Measurements from ENCODE around the gene GJA10. TPM values are rescaled to one million over a fixed set of nuclear protein-coding genes. Genes with fewer than 3 reads are reported as not detected.

Gene GJA10
- total RNA-seq, 1 donor from 2014 or later, result not detected

DNA sequence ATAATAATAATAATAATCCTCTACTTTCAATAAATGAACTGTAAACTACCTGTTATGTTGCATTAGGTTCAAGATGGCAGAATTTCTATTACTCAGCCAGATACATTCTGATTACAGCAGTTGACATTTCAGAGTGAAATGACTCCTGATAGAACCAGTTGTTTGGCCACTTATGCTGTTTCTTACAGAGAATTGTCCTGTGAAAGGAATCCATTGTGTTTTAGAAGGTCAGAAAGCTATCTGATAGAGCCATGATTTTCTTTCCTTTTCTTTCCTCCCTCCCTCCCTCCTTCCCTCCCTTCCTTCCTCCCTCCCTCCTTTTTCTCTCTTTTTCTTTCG, 16.6 kb downstream of the GJA10 start:
- peak overlapping the region; percentile 83 for H3K27ac Mint-ChIP-seq (ENCODE audit: unreplicated experiment)
- no peaks in the 10 kb centered on the region for H3K27me3 Mint-ChIP-seq (ENCODE audit: low read depth)
- no peak for TF ChIP-seq CTCF (conservative IDR thresholded peaks at IDR 0.05)
- H3K9me3 Mint-ChIP-seq, result peaks cover 10% of the 10 kb centered on the region
- no peak for DNase-seq (ENCODE audit: low read depth, low spot score)
- no peak overlapping the region for H3K4me3 Mint-ChIP-seq
- H3K4me1 Mint-ChIP-seq, result peaks cover 18% of the 10 kb centered on the region
- no peaks in the 10 kb centered on the region for H3K36me3 Mint-ChIP-seq (ENCODE audit: low read depth)

DNA sequence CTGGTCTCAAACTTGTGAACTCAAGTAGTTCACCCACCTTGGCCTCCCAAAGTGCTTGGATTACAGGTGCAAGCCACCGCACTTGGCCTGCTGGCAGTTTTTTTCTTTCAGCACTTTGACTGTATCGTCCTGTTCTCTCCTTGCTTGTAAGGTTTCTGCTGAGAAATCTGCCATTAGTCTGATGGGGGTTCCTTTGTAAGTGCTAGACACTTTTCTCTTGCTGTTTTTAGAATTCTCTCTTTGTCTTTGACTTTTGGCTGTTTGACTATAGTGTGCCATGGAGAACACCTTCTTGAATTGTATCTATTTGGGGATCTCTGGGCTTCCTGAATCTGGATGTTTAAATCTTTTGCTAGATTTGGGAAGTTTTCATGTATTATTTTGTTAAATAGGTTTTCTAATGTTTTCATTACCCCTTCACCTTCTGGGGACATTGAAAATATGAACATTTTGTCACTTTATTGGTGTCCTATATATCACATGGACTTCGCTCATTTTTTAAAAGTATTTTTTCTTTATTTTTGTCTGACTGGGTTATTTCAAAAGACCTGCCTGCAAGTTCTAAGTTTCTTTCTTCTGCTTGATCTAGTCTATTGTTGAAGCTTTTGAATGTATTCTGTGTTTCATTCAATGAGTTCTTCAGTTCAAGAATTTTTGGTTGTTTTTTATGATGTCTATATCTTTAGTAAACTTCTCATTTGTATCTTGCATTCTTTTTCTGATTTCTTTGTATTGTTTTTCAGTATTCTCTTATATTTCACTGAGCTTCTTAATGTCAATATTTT, 22.1 kb downstream of the GJA10 start:
- no peak for TF ChIP-seq CTCF (conservative IDR thresholded peaks at IDR 0.05)
- Mint-ChIP-seq H3K4me1 (peaks cover under 1% of the 10 kb centered on the region), H3K27me3 (ENCODE audit: low read depth) (no peaks in the 10 kb centered on the region), H3K27ac (ENCODE audit: unreplicated experiment) (no peak overlapping the region), H3K4me3 (no peak overlapping the region), H3K9me3 (peaks cover 12% of the 10 kb centered on the region), H3K36me3 (ENCODE audit: low read depth) (no peaks in the 10 kb centered on the region)
- DNase-seq (ENCODE audit: low read depth, low spot score), result no peak

GRCh38 chr6:89917216-89917615, 22.9 kb downstream of the GJA10 start:
- Mint-ChIP-seq H3K4me3 (no peak overlapping the region), H3K9me3 (peaks cover 12% of the 10 kb centered on the region), H3K4me1 (no peaks in the 10 kb centered on the region), H3K27ac (ENCODE audit: unreplicated experiment) (no peak overlapping the region), H3K27me3 (ENCODE audit: low read depth) (no peaks in the 10 kb centered on the region), H3K36me3 (ENCODE audit: low read depth) (no peaks in the 10 kb centered on the region)
- no peak for DNase-seq (ENCODE audit: low read depth, low spot score)
- TF ChIP-seq CTCF (conservative IDR thresholded peaks at IDR 0.05), result no peak

DNA sequence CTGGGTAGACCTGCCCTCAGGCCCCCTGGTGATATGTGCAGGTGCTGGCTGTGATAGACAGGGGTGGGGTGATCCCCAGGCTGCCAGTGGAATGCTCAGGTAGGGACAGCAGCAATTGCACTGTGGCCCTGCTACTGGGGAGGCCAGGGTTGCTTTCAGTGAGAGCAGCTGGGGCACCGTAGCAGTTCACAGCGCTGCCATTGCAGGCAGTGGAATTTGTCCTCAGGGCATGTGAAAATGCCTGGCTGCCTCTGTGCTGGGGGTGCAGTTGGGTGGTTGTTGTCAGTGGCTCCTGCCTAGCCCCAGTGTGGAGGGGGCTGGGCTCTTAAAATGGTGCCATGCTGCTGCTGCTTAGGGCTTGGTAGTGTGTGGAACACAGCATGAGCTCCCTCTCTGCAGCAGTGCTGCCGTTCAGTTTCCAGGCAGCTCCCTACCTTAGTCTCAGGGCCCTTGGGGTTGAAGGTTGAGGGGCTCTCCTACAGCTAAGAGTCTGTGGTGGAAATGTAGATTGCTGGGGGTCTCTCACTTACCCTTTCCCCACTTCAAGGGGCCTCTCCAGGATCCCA, 23.6 kb downstream of the GJA10 start:
- no peak for DNase-seq (ENCODE audit: low read depth, low spot score)
- Mint-ChIP-seq H3K27me3 (ENCODE audit: low read depth) (no peaks in the 10 kb centered on the region), H3K27ac (ENCODE audit: unreplicated experiment) (no peak overlapping the region), H3K4me3 (no peak overlapping the region), H3K9me3 (peaks cover 12% of the 10 kb centered on the region), H3K36me3 (ENCODE audit: low read depth) (no peaks in the 10 kb centered on the region), H3K4me1 (no peaks in the 10 kb centered on the region)
- TF ChIP-seq CTCF (conservative IDR thresholded peaks at IDR 0.05), result no peak

DNA sequence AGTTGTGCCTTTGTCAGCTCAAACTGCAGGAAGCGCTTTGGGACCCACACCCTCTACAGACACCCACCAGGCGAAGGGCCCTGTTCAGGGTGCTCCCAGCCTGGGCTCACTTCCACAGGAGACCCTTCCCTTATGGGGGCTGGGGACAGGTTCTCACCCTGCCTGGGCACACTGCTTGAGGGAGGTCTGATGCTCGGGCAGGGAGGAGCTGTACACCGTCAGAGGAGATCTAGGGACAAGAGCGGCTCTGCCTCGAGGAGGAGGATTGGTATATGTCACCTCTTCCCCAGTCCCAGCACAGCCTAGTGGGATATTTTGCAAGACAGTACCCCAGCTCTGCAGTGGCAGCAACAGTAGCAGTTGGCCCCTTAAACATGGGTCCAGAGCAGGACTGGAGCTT, 26.9 kb downstream of the GJA10 start:
- no peak overlapping the region for H3K27ac Mint-ChIP-seq (ENCODE audit: unreplicated experiment)
- DNase-seq (ENCODE audit: low read depth, low spot score), result no peak
- H3K27me3 Mint-ChIP-seq (ENCODE audit: low read depth), result no peaks in the 10 kb centered on the region
- H3K4me1 Mint-ChIP-seq, result no peaks in the 10 kb centered on the region
- peaks cover 3% of the 10 kb centered on the region for H3K36me3 Mint-ChIP-seq (ENCODE audit: low read depth)
- H3K9me3 Mint-ChIP-seq, result peaks cover 7% of the 10 kb centered on the region
- TF ChIP-seq CTCF (conservative IDR thresholded peaks at IDR 0.05), result no peak
- no peak overlapping the region for H3K4me3 Mint-ChIP-seq
